Activated naive CD8-positive, alpha-beta T cell treated with anti-CD3 and anti-CD28 coated beads for 36 hours (primary cell): ENCODE data around the gene CLCA2. TPM values are rescaled to one million over a fixed set of nuclear protein-coding genes. Genes with fewer than 3 reads are reported as not detected.

Source experiments
- DNase-seq: peaks from one replicate; pipeline ENCODE4 v3.0.0; 2021
- H3K27ac Mint-ChIP-seq: one replicate; pipeline ENCODE4 v1.8.0; 2022; ENCODE audit warnings: mild to moderate bottlenecking, moderate library complexity, mixed read lengths
- H3K27me3 Mint-ChIP-seq: one replicate; pipeline ENCODE4 v1.8.0; 2022; ENCODE audit warnings: mild to moderate bottlenecking, mixed read lengths
- H3K36me3 Mint-ChIP-seq: one replicate; pipeline ENCODE4 v1.8.0; 2021; ENCODE audit warnings: mild to moderate bottlenecking, mixed read lengths
- H3K4me1 Mint-ChIP-seq: one replicate; pipeline ENCODE4 v1.8.0; 2021; ENCODE audit warnings: mixed read lengths
- H3K4me3 Mint-ChIP-seq: one replicate; pipeline ENCODE4 v1.8.0; 2022; ENCODE audit warnings: mild to moderate bottlenecking, moderate library complexity, mixed read lengths
- H3K9me3 Mint-ChIP-seq: one replicate; pipeline ENCODE4 v1.8.0; 2022; ENCODE audit warnings: mixed read lengths
- total RNA-seq, 2 experiments: library from RNA; stranded (reverse); gene quantifications; one replicate each; pipeline ENCODE4 v1.2.3, GENCODE V29; 2021

The CLCA2 gene
- total RNA-seq, 2 experiments from 2014 or later: not detected

DNA sequence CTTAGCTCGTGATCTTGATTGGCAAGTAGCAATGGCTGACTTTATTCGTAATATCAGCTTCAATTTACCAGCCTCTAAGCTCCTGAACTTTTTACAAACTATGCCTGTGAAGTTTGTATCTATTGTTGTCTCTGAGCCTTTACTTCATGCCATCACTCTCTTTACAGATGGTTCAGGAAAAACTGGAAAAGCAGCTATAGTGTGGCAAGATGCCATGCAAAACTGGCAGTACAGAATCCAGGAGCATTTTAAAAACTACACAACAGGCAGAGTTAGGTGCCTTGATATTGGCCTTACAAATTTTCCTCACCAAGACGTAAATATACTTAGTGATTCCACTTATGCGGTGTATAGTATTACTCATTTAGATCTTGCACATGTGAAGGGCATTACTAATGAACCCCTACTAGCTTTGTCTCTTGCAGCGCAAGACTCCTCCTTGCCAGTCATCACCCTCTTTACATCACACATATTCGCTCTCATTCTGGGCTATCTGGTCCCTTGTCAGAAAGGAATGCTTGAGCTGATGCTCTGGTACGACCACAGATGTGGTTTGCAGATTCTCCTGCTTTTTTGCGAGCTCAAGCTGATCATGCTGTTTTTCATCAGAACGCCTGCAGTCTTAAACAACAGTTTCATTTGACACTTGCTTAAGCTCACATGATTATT is 81.1 kb downstream of the CLCA2 start:
- no peaks in the 10 kb centered on the region for H3K36me3 Mint-ChIP-seq
- H3K9me3 Mint-ChIP-seq: no peaks in the 10 kb centered on the region
- no peak overlapping the region for H3K4me3 Mint-ChIP-seq
- H3K27ac Mint-ChIP-seq: no peak overlapping the region
- peaks cover 21% of the 10 kb centered on the region for H3K27me3 Mint-ChIP-seq
- DNase-seq: no peak
- H3K4me1 Mint-ChIP-seq: peaks cover 16% of the 10 kb centered on the region

- Mint-ChIP-seq H3K27me3 (peaks cover 21% of the 10 kb centered on the region), H3K27ac (no peak overlapping the region), H3K4me3 (no peak overlapping the region), H3K4me1 (peaks cover 16% of the 10 kb centered on the region), H3K9me3 (no peaks in the 10 kb centered on the region), H3K36me3 (no peaks in the 10 kb centered on the region)
- DNase-seq: no peak
Measured at GRCh38 chr1:86505564-86505902, 81.6 kb downstream of the CLCA2 start.

Other genes starting within 250 kb of the CLCA2 start
- gene ODF2L, start 27.8 kb upstream of the CLCA2 start, total RNA-seq: 10 to 100 TPM; 16.9 to 18.0 TPM
- gene CLCA1, start 44.8 kb downstream of the CLCA2 start, total RNA-seq: not detected
- not detected for gene CLCA4, start 122.9 kb downstream of the CLCA2 start, total RNA-seq